GM12878 (cell line): Measurements from ENCODE around the gene RSF1.

Experiments
- NFYA ChIP-seq: IDR thresholded peaks from 2 replicates; pipeline ENCODE4 v1.6.1; 2011; ENCODE audit warnings: low read depth, mild to moderate bottlenecking, low read length, improper control_type of control experiment, borderline replicate concordance
- POLR2AphosphoS5 ChIP-seq: IDR thresholded peaks from 2 replicates; pipeline ENCODE4 v1.6.1; 2011; ENCODE audit warnings: mild to moderate bottlenecking, low read length, inconsistent platforms
- RELA ChIP-seq: fragments of 450-650 bp; IDR thresholded peaks from 2 replicates; pipeline ENCODE4 v1.8.0; 2014; ENCODE audit warnings: borderline replicate concordance; ENCODE audit not compliant: partially characterized antibody
- SP1 ChIP-seq: IDR thresholded peaks from one replicate; pipeline ENCODE4 v1.6.1; 2011; ENCODE audit warnings: low read depth, low read length
- TF ChIP-seq, protein P1 (sequence below), 3 experiments: IDR thresholded peaks in 2 of 3; conservative IDR thresholded peaks in 1 of 3; 2 replicates each; pipeline ENCODE4 v1.5.1; 2011; ENCODE audit warnings: low read depth in 3 of 3, low read length in 3 of 3, mild to moderate bottlenecking in 3 of 3, control low read depth in 2 of 3, moderate library complexity in 2 of 3, inconsistent platforms in 1 of 3, mixed read lengths in 1 of 3; ENCODE audit not compliant: control insufficient read depth in 2 of 3, insufficient read depth in 1 of 3; ENCODE audit errors: extremely low read depth in 1 of 3
- TF ChIP-seq, protein P2 (sequence below): IDR thresholded peaks from 2 replicates; pipeline ENCODE4 v1.6.1; 2012; ENCODE audit warnings: low read depth, low read length, improper control_type of control experiment
- TF ChIP-seq, protein P3 (sequence below): fragments of 450-650 bp; IDR thresholded peaks from 2 replicates; pipeline ENCODE4 v1.6.1; 2017; ENCODE audit warnings: mild to moderate bottlenecking, low read depth, inconsistent platforms; ENCODE audit not compliant: poor library complexity, severe bottlenecking

DNA sequence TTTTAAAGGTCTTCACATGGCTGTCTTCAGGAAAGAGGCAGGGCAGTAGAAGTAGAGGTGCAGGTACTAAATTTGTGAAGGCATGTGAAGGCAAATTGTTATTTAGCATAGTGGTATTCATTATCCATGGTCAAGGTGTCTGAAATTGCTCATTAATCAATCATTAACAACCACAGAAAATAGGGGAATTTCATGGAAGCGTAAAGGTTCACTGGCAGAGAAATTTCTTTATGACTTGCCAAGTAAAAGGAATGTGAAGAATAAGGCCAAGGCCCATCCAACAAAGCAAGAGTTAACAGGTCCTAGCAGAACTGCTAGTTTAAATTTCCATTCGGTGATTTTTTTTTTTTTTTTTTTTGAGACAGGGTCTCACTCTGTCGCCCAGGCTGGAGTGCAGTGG, 59.0 kb downstream of the RSF1 start:
- TF ChIP-seq, protein P1, sequence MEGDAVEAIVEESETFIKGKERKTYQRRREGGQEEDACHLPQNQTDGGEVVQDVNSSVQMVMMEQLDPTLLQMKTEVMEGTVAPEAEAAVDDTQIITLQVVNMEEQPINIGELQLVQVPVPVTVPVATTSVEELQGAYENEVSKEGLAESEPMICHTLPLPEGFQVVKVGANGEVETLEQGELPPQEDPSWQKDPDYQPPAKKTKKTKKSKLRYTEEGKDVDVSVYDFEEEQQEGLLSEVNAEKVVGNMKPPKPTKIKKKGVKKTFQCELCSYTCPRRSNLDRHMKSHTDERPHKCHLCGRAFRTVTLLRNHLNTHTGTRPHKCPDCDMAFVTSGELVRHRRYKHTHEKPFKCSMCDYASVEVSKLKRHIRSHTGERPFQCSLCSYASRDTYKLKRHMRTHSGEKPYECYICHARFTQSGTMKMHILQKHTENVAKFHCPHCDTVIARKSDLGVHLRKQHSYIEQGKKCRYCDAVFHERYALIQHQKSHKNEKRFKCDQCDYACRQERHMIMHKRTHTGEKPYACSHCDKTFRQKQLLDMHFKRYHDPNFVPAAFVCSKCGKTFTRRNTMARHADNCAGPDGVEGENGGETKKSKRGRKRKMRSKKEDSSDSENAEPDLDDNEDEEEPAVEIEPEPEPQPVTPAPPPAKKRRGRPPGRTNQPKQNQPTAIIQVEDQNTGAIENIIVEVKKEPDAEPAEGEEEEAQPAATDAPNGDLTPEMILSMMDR (IDR thresholded peaks at IDR 0.05 in 2 of 3, conservative IDR thresholded peaks at IDR 0.05 in 1 of 3; ENCODE audit: control insufficient read depth in 2 of 3, extremely low read depth in 1 of 3, insufficient read depth in 1 of 3, low read depth in 3 of 3, low read length in 3 of 3): no peak
- no peak for TF ChIP-seq NFYA
- TF ChIP-seq, protein P2, sequence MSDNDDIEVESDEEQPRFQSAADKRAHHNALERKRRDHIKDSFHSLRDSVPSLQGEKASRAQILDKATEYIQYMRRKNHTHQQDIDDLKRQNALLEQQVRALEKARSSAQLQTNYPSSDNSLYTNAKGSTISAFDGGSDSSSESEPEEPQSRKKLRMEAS: no peak
- TF ChIP-seq, protein P3, sequence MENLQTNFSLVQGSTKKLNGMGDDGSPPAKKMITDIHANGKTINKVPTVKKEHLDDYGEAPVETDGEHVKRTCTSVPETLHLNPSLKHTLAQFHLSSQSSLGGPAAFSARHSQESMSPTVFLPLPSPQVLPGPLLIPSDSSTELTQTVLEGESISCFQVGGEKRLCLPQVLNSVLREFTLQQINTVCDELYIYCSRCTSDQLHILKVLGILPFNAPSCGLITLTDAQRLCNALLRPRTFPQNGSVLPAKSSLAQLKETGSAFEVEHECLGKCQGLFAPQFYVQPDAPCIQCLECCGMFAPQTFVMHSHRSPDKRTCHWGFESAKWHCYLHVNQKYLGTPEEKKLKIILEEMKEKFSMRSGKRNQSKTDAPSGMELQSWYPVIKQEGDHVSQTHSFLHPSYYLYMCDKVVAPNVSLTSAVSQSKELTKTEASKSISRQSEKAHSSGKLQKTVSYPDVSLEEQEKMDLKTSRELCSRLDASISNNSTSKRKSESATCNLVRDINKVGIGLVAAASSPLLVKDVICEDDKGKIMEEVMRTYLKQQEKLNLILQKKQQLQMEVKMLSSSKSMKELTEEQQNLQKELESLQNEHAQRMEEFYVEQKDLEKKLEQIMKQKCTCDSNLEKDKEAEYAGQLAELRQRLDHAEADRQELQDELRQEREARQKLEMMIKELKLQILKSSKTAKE: no peak
- no peak for TF ChIP-seq RELA
- no peak for TF ChIP-seq POLR2AphosphoS5
- TF ChIP-seq SP1: no peak
